GM20000 (cell line): ENCODE results near the gene SLC25A29.
"Not testable (repeated sequence)": the region's sequence is repeated elsewhere in the genome, so short reads cannot be mapped to it uniquely, and the experiment has no call there.

ENCODE experiments used
- DNase-seq: peaks from one replicate; pipeline ENCODE4 v3.0.0; 2012; ENCODE audit warnings: low spot score
- CTCF ChIP-seq: IDR thresholded peaks from 2 replicates; pipeline ENCODE4 v1.5.1; 2012; ENCODE audit warnings: mild to moderate bottlenecking, control low read depth; ENCODE audit errors: extremely low read depth, missing control alignments

The SLC25A29 gene

DNA sequence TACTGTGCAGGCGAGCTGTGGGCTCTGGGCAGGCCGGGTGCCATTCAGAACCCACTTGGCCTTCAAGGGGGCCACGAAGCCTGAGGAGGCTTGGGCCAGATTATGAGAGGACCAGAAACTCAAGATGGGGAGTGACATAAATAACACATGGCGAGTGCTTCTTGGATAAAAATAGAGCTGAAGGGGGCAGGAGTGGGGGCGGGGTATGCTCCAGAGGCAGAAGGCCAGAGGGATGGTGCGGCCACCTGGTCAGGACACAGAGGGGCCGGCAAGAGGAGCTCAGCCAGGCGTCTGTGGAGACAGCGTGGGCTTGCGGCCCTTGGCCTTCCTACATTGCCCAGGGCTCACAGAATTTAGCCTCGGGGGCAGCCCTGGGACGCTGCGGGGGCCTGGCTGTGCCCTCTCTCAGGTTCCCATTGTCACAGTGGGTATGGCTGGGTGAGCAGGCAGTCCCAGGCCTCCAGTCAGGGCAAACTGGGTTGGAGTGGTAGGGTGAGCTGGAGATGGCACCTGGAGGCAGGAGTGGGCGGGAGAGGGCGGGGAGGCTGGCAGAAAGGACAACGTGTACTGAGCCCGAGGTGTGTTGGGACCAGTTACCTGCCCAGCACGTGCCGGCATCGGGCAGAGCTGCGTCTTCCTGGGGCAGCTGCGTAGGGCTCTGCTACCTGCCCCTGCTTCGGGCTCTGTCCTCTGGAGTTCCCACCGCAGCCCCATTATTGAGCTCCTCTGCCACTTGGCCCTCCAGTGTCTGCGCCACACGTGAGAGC lies 7.4 kb upstream of the SLC25A29 start:
- no peak for DNase-seq
- no peak for TF ChIP-seq CTCF

DNA sequence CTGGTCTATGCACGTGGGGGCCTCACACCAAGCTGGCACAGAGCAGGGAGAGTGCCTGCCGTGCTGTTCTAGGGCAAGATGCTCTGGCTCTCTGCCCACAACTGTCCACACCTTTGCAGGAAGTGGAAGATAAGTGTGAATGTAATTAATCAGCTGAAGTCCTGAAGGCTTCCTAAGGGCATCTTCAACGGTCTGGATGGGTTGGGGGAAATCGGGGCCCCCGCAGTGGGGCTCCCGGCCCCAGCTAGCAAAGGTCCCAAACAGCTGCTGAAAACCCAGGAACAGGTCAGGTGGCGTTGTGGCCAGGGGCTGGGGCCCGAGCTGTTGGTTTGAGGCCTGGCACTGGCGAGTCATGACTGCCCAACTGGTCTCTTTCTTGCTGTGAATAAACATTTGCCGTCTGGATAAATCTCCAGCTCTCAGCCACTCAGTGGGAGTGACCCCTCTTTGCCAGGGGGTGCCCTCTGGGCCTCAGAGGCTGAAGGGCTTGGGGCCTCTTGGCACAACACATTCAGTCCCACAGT lies 6.7 kb upstream of the SLC25A29 start:
- no peak for DNase-seq
- no peak for TF ChIP-seq CTCF

DNA sequence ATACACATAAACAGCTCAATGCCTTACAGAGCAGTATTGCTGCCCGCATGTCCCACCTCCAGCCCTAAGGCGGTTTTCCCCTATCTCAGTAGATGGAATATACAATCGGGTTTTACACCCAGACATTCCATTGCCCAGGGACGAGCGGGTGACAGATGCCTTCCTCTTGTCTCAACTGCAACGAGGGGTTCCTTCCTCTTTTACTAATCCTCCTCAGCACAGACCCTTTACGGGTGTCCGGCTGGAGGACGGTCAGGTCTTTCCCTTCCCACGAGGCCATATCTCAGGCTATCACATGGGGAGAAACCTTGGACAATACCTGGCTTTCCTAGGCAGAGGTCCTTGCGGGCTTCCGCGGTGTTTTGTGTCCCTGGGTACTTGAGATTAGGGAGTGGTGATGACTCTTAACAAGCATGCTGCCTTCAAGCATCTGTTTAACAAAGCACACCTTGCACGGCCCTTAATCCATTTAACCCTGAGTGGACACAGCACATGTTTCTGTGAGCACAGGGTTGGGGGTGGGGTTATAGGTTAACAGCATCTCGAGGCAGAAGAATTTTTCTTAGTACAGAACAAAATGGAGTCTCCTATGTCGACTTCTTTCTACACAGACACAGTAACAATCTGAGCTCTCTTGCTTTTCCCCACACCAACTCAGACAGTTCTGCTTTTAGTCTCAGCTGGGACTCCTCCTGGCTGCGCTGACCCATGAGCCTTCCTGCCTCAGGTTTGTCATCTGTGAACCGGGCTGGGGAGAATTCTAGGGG lies 6.0 kb upstream of the SLC25A29 start:
- DNase-seq: not testable (repeated sequence)

DNA sequence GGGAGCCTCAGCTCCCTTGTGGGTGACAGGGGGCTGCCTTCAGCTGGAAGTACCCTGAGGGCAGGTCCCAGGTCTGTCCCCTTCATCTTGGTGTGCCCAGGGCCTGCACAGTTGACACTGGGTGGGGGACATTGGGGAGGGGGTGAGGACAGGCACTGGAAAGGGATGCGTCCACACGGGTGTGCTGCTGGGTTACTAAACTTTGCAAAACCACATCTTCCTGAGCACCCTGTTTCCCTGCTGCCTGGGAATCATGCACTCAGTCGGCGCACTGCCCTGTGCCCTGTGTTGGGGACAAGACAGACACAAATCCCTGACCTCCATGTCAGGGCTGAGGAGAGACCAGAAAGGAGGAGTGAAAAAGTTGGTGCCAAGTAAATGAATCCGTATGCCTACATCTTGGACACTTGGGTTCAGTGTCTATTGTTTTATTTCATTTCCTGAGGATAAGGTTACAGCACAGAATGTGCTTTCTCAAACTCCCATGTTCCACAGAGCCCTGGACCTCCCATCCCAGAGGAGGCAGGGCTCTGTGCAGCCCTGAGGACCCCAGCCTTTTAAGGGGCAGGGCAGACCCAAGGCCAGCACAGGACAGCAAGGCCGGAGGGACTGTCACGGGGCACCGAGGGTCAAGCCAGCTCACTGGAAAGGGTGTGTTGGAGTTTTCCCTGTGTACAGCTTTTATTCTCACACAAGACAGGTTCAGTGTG lies 2.9 kb upstream of the SLC25A29 start:
- no peak for TF ChIP-seq CTCF
- no peak for DNase-seq

- DNase-seq: not testable (repeated sequence)
Measured at GRCh38 chr14:100308427-100308792, 2.2 kb upstream of the SLC25A29 start.

- no peak for DNase-seq
Measured at GRCh38 chr14:100307766-100308426, 1.7 kb upstream of the SLC25A29 start.

DNA sequence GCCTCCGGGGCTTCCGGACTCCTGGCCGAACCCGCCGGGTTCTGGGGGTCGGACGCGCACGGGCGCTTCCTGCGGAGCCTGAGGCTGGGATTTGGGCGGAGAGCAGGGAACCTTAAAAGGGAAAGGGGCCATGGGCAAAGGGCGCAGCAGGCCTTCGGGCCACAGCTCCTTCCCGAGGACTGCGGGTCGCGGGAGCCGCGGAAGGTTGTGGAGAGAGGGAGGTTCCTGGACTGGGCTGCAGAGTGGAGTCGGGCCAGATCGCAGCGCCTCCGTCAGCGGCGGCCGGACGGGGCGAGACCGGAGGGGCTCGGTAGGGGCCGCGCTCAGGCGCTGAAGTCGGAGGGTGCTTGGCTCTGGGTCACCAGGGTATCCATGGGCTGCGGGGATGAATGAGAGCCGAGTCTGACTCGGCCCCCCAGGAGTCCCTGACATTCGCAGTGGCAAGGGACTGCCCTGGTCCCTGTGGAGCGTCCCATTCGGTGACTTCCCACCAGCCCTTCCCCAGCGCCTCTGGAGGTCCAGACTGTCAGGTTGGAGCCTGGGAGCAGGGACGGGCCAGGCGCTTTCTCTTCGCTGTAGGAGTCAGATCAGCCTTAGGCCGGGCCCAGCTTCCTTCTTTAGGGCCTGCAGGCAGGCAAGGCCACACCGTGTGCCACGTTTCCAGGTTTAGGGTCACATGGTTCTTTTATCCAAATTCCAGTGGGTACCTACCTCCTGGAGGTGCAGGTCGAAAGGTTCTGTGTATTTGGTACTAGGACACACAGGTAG lies 938 bp upstream of the SLC25A29 start:
- DNase-seq: no peak

More at GRCh38 chr14:100307766-100308426, 1.7 kb upstream of the SLC25A29 start:
- TF ChIP-seq CTCF: no peak

More for the DNA sequence above, 938 bp upstream of the SLC25A29 start:
- TF ChIP-seq CTCF: no peak
